ENCODE results near the gene GRIP1.

Gene GRIP1

DNA sequence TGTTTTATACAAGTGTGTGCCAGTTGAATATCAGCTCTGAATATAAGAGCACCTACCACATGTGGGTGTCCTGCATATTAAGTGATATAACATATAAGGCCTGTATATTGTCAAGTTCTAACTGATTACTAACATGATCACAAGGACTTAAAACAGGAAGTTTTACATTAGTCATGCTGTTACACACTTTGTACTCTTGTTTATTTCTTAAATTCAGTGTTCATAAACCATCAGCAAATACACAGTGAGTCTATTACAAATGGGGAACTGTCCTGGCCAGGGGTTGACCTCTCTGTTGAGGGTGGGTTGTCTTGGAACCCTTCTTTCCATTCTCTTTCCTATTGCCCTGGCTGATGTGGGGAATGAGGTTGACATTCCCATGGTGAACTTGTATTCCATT is 357.4 kb downstream of the GRIP1 start:
- no peaks in the 10 kb centered on the region for H3K36me3 ChIP-seq
- no peak for TF ChIP-seq CTCF (IDR thresholded peaks at IDR 0.05; ENCODE audit: low read depth, low read length)

DNA sequence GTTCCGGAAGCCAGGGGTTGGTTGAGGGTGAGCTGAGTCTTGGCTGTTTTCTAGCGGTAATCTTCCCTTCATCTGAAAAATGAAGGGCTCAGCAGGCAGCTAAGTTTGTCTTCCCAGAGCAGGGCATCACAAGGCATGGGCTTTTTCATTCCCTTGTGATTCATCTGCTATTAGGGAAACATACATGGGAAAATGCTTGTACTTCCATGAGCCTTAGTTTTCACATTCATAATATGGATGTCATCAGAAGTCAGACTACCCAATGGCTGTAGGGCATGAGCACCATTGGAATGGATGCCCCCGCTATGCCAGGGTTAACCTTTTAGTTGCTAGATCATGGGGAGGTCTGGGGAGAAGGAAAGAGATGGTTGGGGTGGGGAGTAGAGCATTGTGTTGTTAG is 357.9 kb downstream of the GRIP1 start:
- Histone ChIP-seq H3K4me1 (no peaks in the 10 kb centered on the region; the same call in 1 of the 2 replicates), H3K27me3 (no peaks in the 10 kb centered on the region)
- DNase-seq: no peak

More for the DNA sequence above, 357.4 kb downstream of the GRIP1 start:
- no peak for DNase-seq
- no peak overlapping the region for H3K4me3 ChIP-seq (ENCODE audit: low read depth, low read length)
- no peaks in the 10 kb centered on the region; the same call in 1 of the 2 replicates for H3K4me1 ChIP-seq
- no peaks in the 10 kb centered on the region for H3K27me3 ChIP-seq
- no peaks in the 10 kb centered on the region for H3K9me3 ChIP-seq

DNA sequence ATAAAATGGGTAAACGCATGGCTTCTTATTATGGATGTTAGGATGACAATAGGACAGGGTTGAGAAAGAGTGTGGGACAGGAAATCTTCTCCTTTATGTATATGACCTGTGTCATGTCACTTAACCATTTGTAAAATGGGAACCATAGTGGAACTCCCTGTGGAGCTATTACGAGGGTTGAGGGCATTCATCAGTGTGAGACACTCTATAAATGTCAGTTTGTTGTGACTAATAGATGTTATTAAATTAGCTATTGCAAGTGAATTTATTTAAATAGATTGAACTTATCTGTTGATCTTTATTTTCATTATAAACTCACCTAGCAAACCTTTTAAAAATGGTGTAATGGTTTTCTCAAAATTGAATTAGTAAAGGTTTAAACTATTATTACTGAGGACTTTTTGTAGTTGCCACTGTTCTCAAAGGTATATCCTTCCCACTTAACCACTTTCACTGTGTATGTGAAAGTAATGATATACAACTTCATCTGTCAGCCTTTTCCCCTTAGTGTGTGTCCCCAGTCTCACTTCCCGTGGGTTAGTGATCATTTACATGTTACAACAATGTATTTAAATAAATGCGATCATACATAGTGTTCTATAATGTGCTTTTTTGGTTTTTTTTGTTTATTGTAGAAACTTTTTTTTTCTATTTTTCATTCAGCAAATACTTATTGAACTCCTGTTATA is 359.5 kb downstream of the GRIP1 start:
- TF ChIP-seq CTCF (IDR thresholded peaks at IDR 0.05; ENCODE audit: low read depth, low read length): no peak
- no peak for DNase-seq
- no peaks in the 10 kb centered on the region for H3K27me3 ChIP-seq
- peaks cover 1% of the 10 kb centered on the region; the same call in 1 of the 2 replicates for H3K4me1 ChIP-seq
- H3K4me3 ChIP-seq (ENCODE audit: low read depth, low read length): no peak overlapping the region
- no peaks in the 10 kb centered on the region for H3K9me3 ChIP-seq
- no peaks in the 10 kb centered on the region; the same call in 1 of the 2 replicates for H3K36me3 ChIP-seq

More for the DNA sequence above, 357.9 kb downstream of the GRIP1 start:
- no peak for TF ChIP-seq CTCF (IDR thresholded peaks at IDR 0.05; ENCODE audit: low read depth, low read length)
- H3K36me3 ChIP-seq: no peaks in the 10 kb centered on the region; the same call in 1 of the 2 replicates
- no peaks in the 10 kb centered on the region for H3K9me3 ChIP-seq
- no peak overlapping the region for H3K4me3 ChIP-seq (ENCODE audit: low read depth, low read length)

DNA sequence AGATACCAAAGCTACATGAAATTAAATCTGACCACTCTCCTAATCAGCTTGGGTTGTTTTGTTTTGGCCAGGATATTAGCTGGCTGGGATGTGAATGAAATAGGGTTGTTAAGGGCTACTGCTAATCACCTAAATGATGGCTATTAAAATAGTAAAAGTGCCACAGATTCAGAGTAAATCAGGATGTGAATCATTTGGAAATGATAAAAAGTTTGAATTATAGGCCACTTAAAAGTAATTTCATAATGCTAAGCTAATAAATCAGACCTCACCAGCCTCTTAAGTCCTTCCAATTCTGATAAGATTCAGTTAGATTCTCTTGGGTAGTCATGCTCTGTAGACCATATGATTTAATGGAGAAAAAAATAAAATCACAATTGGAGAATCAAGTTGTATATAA is 364.6 kb downstream of the GRIP1 start:
- no peak for DNase-seq
- Histone ChIP-seq H3K4me1 (peaks cover 4% of the 10 kb centered on the region; the same call in 1 of the 2 replicates), H3K36me3 (no peaks in the 10 kb centered on the region; the same call in 1 of the 2 replicates), H3K9me3 (no peaks in the 10 kb centered on the region), H3K4me3 (ENCODE audit: low read depth, low read length) (no peak overlapping the region), H3K27me3 (no peaks in the 10 kb centered on the region)
- TF ChIP-seq CTCF (IDR thresholded peaks at IDR 0.05; ENCODE audit: low read depth, low read length): no peak

GRCh38 chr12:66312189-66312588 is 366.7 kb downstream of the GRIP1 start:
- no peak for TF ChIP-seq CTCF (IDR thresholded peaks at IDR 0.05; ENCODE audit: low read depth, low read length)
- Histone ChIP-seq H3K4me1 (peaks cover 4% of the 10 kb centered on the region; the same call in 1 of the 2 replicates), H3K9me3 (no peaks in the 10 kb centered on the region), H3K27me3 (no peaks in the 10 kb centered on the region), H3K4me3 (ENCODE audit: low read depth, low read length) (no peak overlapping the region), H3K36me3 (no peaks in the 10 kb centered on the region; the same call in 1 of the 2 replicates)
- no peak for DNase-seq

GRCh38 chr12:66309606-66310005 is 369.3 kb downstream of the GRIP1 start:
- Histone ChIP-seq H3K27me3 (no peaks in the 10 kb centered on the region), H3K4me1 (peaks cover 4% of the 10 kb centered on the region; the same call in 1 of the 2 replicates), H3K4me3 (ENCODE audit: low read depth, low read length) (no peak overlapping the region), H3K9me3 (no peaks in the 10 kb centered on the region), H3K36me3 (no peaks in the 10 kb centered on the region)
- no peak for TF ChIP-seq CTCF (IDR thresholded peaks at IDR 0.05; ENCODE audit: low read depth, low read length)
- DNase-seq: no peak

Measured in BE2C (cell line).